ENCODE measurements around the gene KDM5A. TPM values are rescaled to one million over a fixed set of nuclear protein-coding genes. Genes with fewer than 3 reads are reported as not detected.

Gene KDM5A
- total RNA-seq, 4 donors from 2014 or later = 20.5 to 56.6 (median 46.8) TPM

GRCh38 chr12:256958-257357, 132.2 kb downstream of the KDM5A start:
- no peak overlapping the region for H3K27ac ChIP-seq
- H3K27me3 ChIP-seq = peaks cover 0 to 61% (median 0%) of the 10 kb centered on the region in 4 donors
- H3K4me1 ChIP-seq = no peaks in the 10 kb centered on the region
- no peak for DNase-seq
- H3K9me3 ChIP-seq = no peaks in the 10 kb centered on the region
- intact Hi-C loops (cut with DNase I) = no loop called here
- H3K4me3 ChIP-seq = no peak overlapping the region
- TF ChIP-seq CTCF (IDR thresholded peaks at IDR 0.05) = no peak
- TF ChIP-seq POLR2A (IDR thresholded peaks at IDR 0.05) = no peak
- WGBS, 2 donors = 64 to 65% methylated on average over 3 of the region's 3 CpGs
- no peaks in the 10 kb centered on the region for H3K36me3 ChIP-seq

GRCh38 chr12:256225-256624, 132.9 kb downstream of the KDM5A start:
- Histone ChIP-seq H3K27ac (no peak overlapping the region), H3K9me3 (no peaks in the 10 kb centered on the region), H3K27me3 (peaks cover 0 to 53% (median 0%) of the 10 kb centered on the region in 4 donors), H3K4me3 (no peak overlapping the region), H3K36me3 (no peaks in the 10 kb centered on the region), H3K4me1 (no peaks in the 10 kb centered on the region)
- DNase-seq = no peak
- WGBS, 2 donors = 88 to 89% methylated on average over 4 to 6 of the region's 6 CpGs
- intact Hi-C loops (cut with DNase I) = no loop called here
- TF ChIP-seq CTCF (IDR thresholded peaks at IDR 0.05) = no peak
- TF ChIP-seq POLR2A (IDR thresholded peaks at IDR 0.05) = no peak

GRCh38 chr12:254912-255311, 134.2 kb downstream of the KDM5A start:
- Histone ChIP-seq H3K4me1 (no peaks in the 10 kb centered on the region), H3K27me3 (peaks cover 0 to 45% (median 0%) of the 10 kb centered on the region in 4 donors), H3K36me3 (no peaks in the 10 kb centered on the region), H3K9me3 (no peaks in the 10 kb centered on the region), H3K27ac (no peak overlapping the region), H3K4me3 (no peak overlapping the region)
- intact Hi-C loops (cut with DNase I) = no loop called here
- no peak for TF ChIP-seq POLR2A (IDR thresholded peaks at IDR 0.05)
- DNase-seq = no peak
- 80 to 81% methylated on average over 9 of the region's 9 CpGs for WGBS, 2 donors

- no peak overlapping the region for H3K27ac ChIP-seq
- no peak overlapping the region for H3K4me3 ChIP-seq
- H3K36me3 ChIP-seq = no peaks in the 10 kb centered on the region
- peaks cover 0 to 38% (median 0%) of the 10 kb centered on the region in 4 donors for H3K27me3 ChIP-seq
- H3K4me1 ChIP-seq = no peaks in the 10 kb centered on the region
- intact Hi-C loops (cut with DNase I) = no loop called here
- 75 to 76% methylated on average over 10 of the region's 10 CpGs for WGBS, 2 donors
- DNase-seq = no peak
- TF ChIP-seq POLR2A (IDR thresholded peaks at IDR 0.05) (no peak), CTCF (IDR thresholded peaks at IDR 0.05) (no peak)
- no peaks in the 10 kb centered on the region for H3K9me3 ChIP-seq
Observed at GRCh38 chr12:254039-254438, 135.1 kb downstream of the KDM5A start.

GRCh38 chr12:253116-253831, 135.8 kb downstream of the KDM5A start:
- H3K36me3 ChIP-seq = no peaks in the 10 kb centered on the region
- no peaks in the 10 kb centered on the region for H3K4me1 ChIP-seq
- no peaks in the 10 kb centered on the region for H3K9me3 ChIP-seq
- no peak overlapping the region for H3K27ac ChIP-seq
- TF ChIP-seq POLR2A (IDR thresholded peaks at IDR 0.05) (no peak), CTCF (IDR thresholded peaks at IDR 0.05) (no peak)
- WGBS, 2 donors = 75 to 80% methylated on average over 10 of the region's 12 CpGs
- H3K27me3 ChIP-seq = peaks cover 0 to 33% (median 0%) of the 10 kb centered on the region in 4 donors
- no peak overlapping the region for H3K4me3 ChIP-seq
- intact Hi-C loops (cut with DNase I) = no loop called here
- DNase-seq = no peak

Measured in esophagus squamous epithelium (tissue), 5 donors.